Measurements from ENCODE around the gene LRBA. TPM values are rescaled to one million over a fixed set of nuclear protein-coding genes. Genes with fewer than 3 reads are reported as not detected.

Gene LRBA
- total and polyA plus RNA-seq, 9 of the 15 experiments (the other 6 are each of a cell fraction or from before 2014, with no cell fraction given): 24.2 to 88.7 (median 59.7) TPM

- FAIRE-seq: no peak
- peak; percentile 44; the same call in 1 of the 2 replicates for TF ChIP-seq ZBTB40 (IDR thresholded peaks at IDR 0.05)
- no peak for TF ChIP-seq ZBTB40 (CRISPR knock-in tag; IDR thresholded peaks at IDR 0.05)
- peak; percentile 19; the same call in 1 of the 2 replicates for TF ChIP-seq ATF3 (IDR thresholded peaks at IDR 0.05)
- no peak for TF ChIP-seq ATF3 (CRISPR knock-in tag; conservative IDR thresholded peaks at IDR 0.05)
- TF ChIP-seq POLR2A (conservative IDR thresholded peaks at IDR 0.05): no peak
- no peak for TF ChIP-seq CEBPG (CRISPR knock-in tag; IDR thresholded peaks at IDR 0.05)
- 0 out of 4 replicates have a peak, but pooled peaks of 1 of the 2 experiments have one; percentile 22 for TF ChIP-seq CEBPG (tag; conservative IDR thresholded peaks at IDR 0.05 in 1 of 2, IDR thresholded peaks at IDR 0.05 in 1 of 2)
- TF ChIP-seq HMG20A (CRISPR knock-in tag; conservative IDR thresholded peaks at IDR 0.05): no peak
- TF ChIP-seq ZKSCAN3 (CRISPR knock-in tag; IDR thresholded peaks at IDR 0.05): no peak
Measured at GRCh38 chr4:150389896-150390530, 625.1 kb downstream of the LRBA start.

More at GRCh38 chr4:150389896-150390530, 625.1 kb downstream of the LRBA start:
- POLR2A ChIA-PET: no interaction called here
- H3K79me2 ChIP-seq (ENCODE audit: control insufficient read depth, insufficient read depth, low read length): no peaks in the 10 kb centered on the region
- in situ Hi-C loops (cut with MboI) (no loop called here), intact Hi-C loops (cut with micrococcal nuclease) (no loop called here)
- H3K9me1 ChIP-seq (ENCODE audit: control insufficient read depth, insufficient read depth, low read length): no peaks in the 10 kb centered on the region
- no peak for DNase-seq (ENCODE audit: extremely low read depth in 1 of 4, low spot score in 3 of 4)
- no peaks in the 10 kb centered on the region; the same call in none of the 2 replicates for H3K9me3 ChIP-seq (replicated peaks; ENCODE audit: control insufficient read depth, insufficient read depth, low read depth, low read length)
- no peak overlapping the region for H3K4me2 ChIP-seq (ENCODE audit: insufficient read depth, low read length)
- H4K20me1 ChIP-seq (replicated peaks; ENCODE audit: control insufficient read depth, insufficient read depth, low read length): no peaks in the 10 kb centered on the region
- peak; percentile 50 for ATAC-seq
- no peak overlapping the region for H3K4me3 ChIP-seq
- CTCF ChIA-PET (ENCODE audit: low intra/inter-chr PET ratio): no interaction called here
- no peak overlapping the region for H3K27ac ChIP-seq (ENCODE audit: extremely low read depth, low read depth, low read length)
- BruUV-seq (replicated peaks): no TSS peak
- H3K27me3 ChIP-seq (ENCODE audit: control insufficient read depth in 2 of 2, insufficient read depth in 2 of 2, low read length in 2 of 2): no peaks in the 10 kb centered on the region
- H3K9ac ChIP-seq (ENCODE audit: insufficient read depth in 1 of 2, low read depth in 2 of 2, low read length in 2 of 2): no peak overlapping the region
- peaks cover 0 to 3% of the 10 kb centered on the region in 2 experiments; a peak in 1 of 5 replicates for H3K4me1 ChIP-seq (replicated peaks in 1 of 2; ENCODE audit: control insufficient read depth in 2 of 2, insufficient read depth in 2 of 2, low read length in 2 of 2)
- H3K36me3 ChIP-seq (ENCODE audit: control insufficient read depth, insufficient read depth, low read length): no peaks in the 10 kb centered on the region
- H2AFZ ChIP-seq (ENCODE audit: low read depth, low read length): no peak overlapping the region
- WGBS (ENCODE audit: insufficient coverage, low coverage, missing lambda C conversion rate): 79% methylated on average over 2 of the region's 2 CpGs

Measured in K562 (cell line).